ENCODE results near the gene COLQ. TPM values are rescaled to one million over a fixed set of nuclear protein-coding genes. Genes with fewer than 3 reads are reported as not detected.

COLQ gene
- total RNA-seq, 4 donors from 2014 or later: 2.6 to 21.3 (median 4.0) TPM

GRCh38 chr3:15454965-15455364 lies 66.5 kb downstream of the COLQ start:
- H3K27me3 ChIP-seq: no peaks in the 10 kb centered on the region
- DNase-seq: no peak
- intact Hi-C loops (cut with DNase I; ENCODE audit: low total_unique reads): no loop called here

DNA sequence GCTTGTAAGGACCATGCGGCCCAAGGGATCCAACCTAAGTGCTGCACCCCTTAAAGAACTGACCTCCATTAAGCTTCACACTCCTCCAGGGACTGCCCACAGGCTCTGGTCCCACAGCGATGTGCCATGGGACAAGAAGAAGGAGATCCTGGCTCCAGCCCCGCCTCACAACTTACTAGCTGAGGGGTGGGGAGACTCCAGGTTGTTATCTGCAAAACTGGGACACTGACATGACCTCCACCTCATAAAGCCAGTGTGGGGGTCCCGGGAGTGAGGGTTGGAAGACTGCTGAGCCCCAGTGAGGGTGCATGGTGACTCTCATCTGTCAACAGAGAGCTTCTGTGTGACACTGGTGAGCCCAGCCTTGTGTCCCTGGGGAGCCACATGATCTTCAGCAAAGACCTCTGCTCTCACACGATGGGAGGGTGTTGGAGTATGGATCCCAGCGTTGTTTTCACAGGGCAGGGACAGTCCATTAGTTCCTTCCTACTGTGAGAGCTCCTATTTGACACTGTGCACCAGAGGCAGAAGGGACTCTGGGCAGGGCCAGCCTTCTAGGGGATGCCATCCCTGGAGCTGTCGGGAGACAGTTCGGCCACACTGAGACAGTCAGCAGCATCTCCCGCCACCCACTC lies 67.4 kb downstream of the COLQ start:
- H3K4me1 ChIP-seq: no peaks in the 10 kb centered on the region
- no peaks in the 10 kb centered on the region for H3K27me3 ChIP-seq
- no peak overlapping the region for H3K27ac ChIP-seq
- no peak overlapping the region for H3K4me3 ChIP-seq
- TF ChIP-seq, protein P1, sequence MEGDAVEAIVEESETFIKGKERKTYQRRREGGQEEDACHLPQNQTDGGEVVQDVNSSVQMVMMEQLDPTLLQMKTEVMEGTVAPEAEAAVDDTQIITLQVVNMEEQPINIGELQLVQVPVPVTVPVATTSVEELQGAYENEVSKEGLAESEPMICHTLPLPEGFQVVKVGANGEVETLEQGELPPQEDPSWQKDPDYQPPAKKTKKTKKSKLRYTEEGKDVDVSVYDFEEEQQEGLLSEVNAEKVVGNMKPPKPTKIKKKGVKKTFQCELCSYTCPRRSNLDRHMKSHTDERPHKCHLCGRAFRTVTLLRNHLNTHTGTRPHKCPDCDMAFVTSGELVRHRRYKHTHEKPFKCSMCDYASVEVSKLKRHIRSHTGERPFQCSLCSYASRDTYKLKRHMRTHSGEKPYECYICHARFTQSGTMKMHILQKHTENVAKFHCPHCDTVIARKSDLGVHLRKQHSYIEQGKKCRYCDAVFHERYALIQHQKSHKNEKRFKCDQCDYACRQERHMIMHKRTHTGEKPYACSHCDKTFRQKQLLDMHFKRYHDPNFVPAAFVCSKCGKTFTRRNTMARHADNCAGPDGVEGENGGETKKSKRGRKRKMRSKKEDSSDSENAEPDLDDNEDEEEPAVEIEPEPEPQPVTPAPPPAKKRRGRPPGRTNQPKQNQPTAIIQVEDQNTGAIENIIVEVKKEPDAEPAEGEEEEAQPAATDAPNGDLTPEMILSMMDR (IDR thresholded peaks at IDR 0.05): no peak
- TF ChIP-seq POLR2A (IDR thresholded peaks at IDR 0.05): no peak
- H3K36me3 ChIP-seq: no peaks in the 10 kb centered on the region
- intact Hi-C loops (cut with DNase I; ENCODE audit: low total_unique reads): no loop called here
- DNase-seq: no peak
- no peaks in the 10 kb centered on the region for H3K9me3 ChIP-seq

More at GRCh38 chr3:15454965-15455364, 66.5 kb downstream of the COLQ start:
- no peaks in the 10 kb centered on the region for H3K9me3 ChIP-seq
- no peak for TF ChIP-seq POLR2A (IDR thresholded peaks at IDR 0.05)
- TF ChIP-seq, protein P1 (IDR thresholded peaks at IDR 0.05): no peak
- H3K36me3 ChIP-seq: no peaks in the 10 kb centered on the region
- no peaks in the 10 kb centered on the region for H3K4me1 ChIP-seq
- no peak overlapping the region for H3K27ac ChIP-seq
- no peak overlapping the region for H3K4me3 ChIP-seq

DNA sequence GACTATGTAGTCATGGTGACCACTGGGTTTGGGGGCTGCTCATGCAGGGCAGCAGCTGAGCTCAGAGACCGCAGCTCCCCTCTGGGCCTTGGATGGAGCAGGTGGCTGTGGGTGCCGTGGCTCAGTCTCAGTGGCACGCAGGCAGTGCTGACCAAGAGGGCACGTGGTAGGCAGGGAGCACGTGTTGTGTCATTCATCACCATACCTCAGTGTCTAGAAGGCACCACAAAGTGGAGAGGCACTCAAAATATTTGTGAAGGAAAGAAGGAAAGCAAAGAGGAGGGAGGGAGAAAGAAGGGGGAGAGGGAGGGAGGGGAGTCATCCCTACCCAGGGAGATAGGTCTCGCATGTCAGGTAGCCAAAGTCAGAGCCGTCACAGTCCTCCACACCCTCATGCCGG lies 68.0 kb downstream of the COLQ start:
- H3K27me3 ChIP-seq: no peaks in the 10 kb centered on the region
- no peak overlapping the region for H3K27ac ChIP-seq
- H3K36me3 ChIP-seq: no peaks in the 10 kb centered on the region
- intact Hi-C loops (cut with DNase I; ENCODE audit: low total_unique reads): no loop called here
- no peak for DNase-seq
- no peak overlapping the region for H3K4me3 ChIP-seq
- TF ChIP-seq POLR2A (IDR thresholded peaks at IDR 0.05): no peak
- TF ChIP-seq, protein P1 (IDR thresholded peaks at IDR 0.05): no peak
- no peaks in the 10 kb centered on the region for H3K4me1 ChIP-seq
- H3K9me3 ChIP-seq: no peaks in the 10 kb centered on the region

DNA sequence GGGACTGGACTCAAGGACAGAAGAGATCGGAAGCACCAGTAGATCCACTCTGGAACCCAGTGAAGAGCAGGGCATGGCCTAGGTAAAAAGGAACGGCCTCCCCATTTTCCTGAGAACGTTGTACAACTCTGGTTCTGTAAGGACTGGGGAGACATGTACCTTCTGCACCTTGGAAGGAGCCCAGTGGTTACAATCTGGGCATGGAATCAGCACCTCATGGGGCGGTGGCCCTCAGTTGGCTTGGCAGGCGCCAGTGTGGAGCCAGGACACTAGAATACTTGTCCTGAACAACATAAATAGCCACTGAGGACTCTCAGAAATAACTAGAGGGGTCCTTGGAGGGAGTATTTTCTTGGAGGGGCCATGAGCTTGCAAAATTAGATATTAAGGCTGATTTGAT lies 68.5 kb downstream of the COLQ start:
- intact Hi-C loops (cut with DNase I; ENCODE audit: low total_unique reads): no loop called here
- DNase-seq: no peak

DNA sequence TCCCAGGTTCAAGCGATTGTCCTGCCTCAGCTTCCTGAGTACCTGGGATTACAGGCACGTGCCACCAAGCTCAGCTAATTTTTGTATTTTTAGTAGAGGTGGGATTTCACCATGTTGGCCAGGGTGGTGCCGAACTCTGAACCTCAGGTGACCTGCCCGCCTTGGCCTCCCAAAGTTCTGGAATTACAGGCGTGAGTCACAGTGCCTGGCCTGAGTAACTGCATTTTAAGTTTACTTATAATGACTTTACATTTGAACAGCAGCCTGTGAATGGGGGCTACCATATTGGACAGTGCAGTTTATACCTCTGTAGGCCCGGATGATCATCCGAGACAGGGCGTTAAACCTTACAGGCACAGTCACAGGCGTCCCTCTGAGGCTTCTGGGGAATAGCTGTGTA lies 69.3 kb downstream of the COLQ start:
- TF ChIP-seq, protein P1 (IDR thresholded peaks at IDR 0.05): no peak
- TF ChIP-seq POLR2A (IDR thresholded peaks at IDR 0.05): no peak

More for the DNA sequence above, 68.5 kb downstream of the COLQ start:
- H3K27ac ChIP-seq: no peak overlapping the region
- H3K27me3 ChIP-seq: no peaks in the 10 kb centered on the region
- no peaks in the 10 kb centered on the region for H3K9me3 ChIP-seq
- no peaks in the 10 kb centered on the region for H3K4me1 ChIP-seq
- TF ChIP-seq POLR2A (IDR thresholded peaks at IDR 0.05): no peak
- TF ChIP-seq, protein P1 (IDR thresholded peaks at IDR 0.05): no peak
- H3K4me3 ChIP-seq: no peak overlapping the region
- H3K36me3 ChIP-seq: no peaks in the 10 kb centered on the region

More for the DNA sequence above, 69.3 kb downstream of the COLQ start:
- no peak overlapping the region for H3K4me3 ChIP-seq
- H3K9me3 ChIP-seq: no peaks in the 10 kb centered on the region
- intact Hi-C loops (cut with DNase I; ENCODE audit: low total_unique reads): no loop called here
- no peaks in the 10 kb centered on the region for H3K36me3 ChIP-seq
- no peaks in the 10 kb centered on the region for H3K4me1 ChIP-seq
- no peaks in the 10 kb centered on the region for H3K27me3 ChIP-seq
- DNase-seq: no peak
- H3K27ac ChIP-seq: no peak overlapping the region
